ENCODE measurements around the gene CCT4. TPM values are rescaled to one million over a fixed set of nuclear protein-coding genes. Genes with fewer than 3 reads are reported as not detected.

CCT4 gene
- total RNA-seq, 4 donors from 2014 or later, result 88.4 to 151 (median 120) TPM

GRCh38 chr2:61833971-61834370 lies 54.5 kb downstream of the CCT4 start:
- Histone ChIP-seq H3K27ac (no peak overlapping the region), H3K27me3 (no peaks in the 10 kb centered on the region), H3K4me3 (no peak overlapping the region), H3K36me3 (no peaks in the 10 kb centered on the region), H3K9me3 (no peaks in the 10 kb centered on the region), H3K4me1 (no peaks in the 10 kb centered on the region)
- intact Hi-C loops (cut with DNase I; ENCODE audit: low total_unique reads), result no loop called here
- TF ChIP-seq POLR2A (IDR thresholded peaks at IDR 0.05), result no peak
- no peak for TF ChIP-seq CTCF (IDR thresholded peaks at IDR 0.05)
- no peak for DNase-seq

DNA sequence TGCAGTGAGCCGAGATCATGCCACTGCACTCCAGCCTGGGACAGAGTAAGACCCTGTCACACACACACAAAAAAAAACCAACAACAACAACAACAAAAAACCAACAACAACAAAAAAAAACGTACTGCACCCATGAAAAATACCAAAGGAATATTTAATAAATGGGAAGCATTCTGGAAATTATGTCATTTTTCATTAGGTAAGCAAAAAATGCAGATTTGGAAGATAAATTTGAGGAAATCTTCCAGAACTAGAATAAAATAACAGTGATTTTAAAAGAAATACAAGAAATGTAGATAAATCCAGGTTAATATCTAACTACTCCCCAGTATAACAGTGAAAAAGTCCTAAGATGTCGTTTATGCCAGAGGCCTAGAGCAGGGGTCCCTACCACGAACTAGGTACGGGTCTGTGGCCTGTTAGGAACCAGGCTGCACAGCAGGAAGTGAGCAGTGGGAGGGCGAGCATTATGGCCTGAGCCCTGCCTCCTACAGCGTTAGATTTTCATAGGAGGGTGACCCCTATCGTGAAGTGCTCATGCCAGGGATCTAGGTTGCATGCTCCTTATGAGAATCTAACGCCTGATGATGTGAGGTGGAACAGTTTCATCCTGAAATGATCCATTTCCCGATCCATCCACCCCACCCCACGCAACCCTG lies 56.1 kb downstream of the CCT4 start:
- Histone ChIP-seq H3K27me3 (no peaks in the 10 kb centered on the region), H3K27ac (no peak overlapping the region), H3K36me3 (no peaks in the 10 kb centered on the region), H3K4me3 (no peak overlapping the region), H3K4me1 (no peaks in the 10 kb centered on the region), H3K9me3 (no peaks in the 10 kb centered on the region)
- TF ChIP-seq POLR2A (IDR thresholded peaks at IDR 0.05) (no peak), CTCF (IDR thresholded peaks at IDR 0.05) (no peak)
- intact Hi-C loops (cut with DNase I; ENCODE audit: low total_unique reads), result no loop called here
- DNase-seq, result no peak

DNA sequence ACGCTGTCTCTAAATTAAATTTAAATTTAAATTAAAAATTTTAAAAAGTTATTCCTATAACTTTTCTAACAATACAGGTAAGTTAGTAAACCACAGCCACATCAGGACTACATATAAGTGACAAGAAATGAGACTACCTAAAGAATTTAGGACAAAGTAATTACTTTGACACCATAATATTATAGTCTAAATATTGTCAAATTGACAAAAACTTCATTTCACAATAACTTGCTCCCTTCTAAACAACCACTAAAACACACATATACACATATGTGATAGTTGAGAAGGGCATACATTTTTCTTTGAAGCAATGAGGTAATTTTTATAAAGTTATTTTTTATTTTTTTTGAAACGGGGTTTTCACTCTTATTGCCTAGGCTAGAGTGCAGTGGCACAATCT lies 66.2 kb downstream of the CCT4 start:
- Histone ChIP-seq H3K36me3 (no peaks in the 10 kb centered on the region), H3K27me3 (no peaks in the 10 kb centered on the region), H3K27ac (no peak overlapping the region), H3K4me3 (no peak overlapping the region), H3K9me3 (no peaks in the 10 kb centered on the region), H3K4me1 (no peaks in the 10 kb centered on the region)
- intact Hi-C loops (cut with DNase I; ENCODE audit: low total_unique reads), result no loop called here
- TF ChIP-seq POLR2A (IDR thresholded peaks at IDR 0.05) (no peak), CTCF (IDR thresholded peaks at IDR 0.05) (no peak)
- DNase-seq, result no peak

Small RNA genes within 50 kb of the gene (small RNA-seq; reads per million reads assigned to genes)
- gene RF00019, result not detected

Other genes with a start within 250 kb of the CCT4 start
- 10 to 100 TPM in 2 of 4 donors, 1 to 10 TPM in 1, under 1 TPM in 1; 0.88 to 69.7 (median 12.5) TPM for gene FAM161A, start 34.6 kb downstream of the CCT4 start, total RNA-seq
- gene COMMD1, start 17.0 kb upstream of the CCT4 start, total RNA-seq, result 10 to 100 TPM in 3 of 4 donors, 1 to 10 TPM in 1; 8.5 to 80.7 (median 48.2) TPM

Measured in uterus (tissue), 4 donors.